GM08714 (cell line): Measurements from ENCODE around the gene STRAP.
"Not testable (repeated sequence)": the region's sequence is repeated elsewhere in the genome, so short reads cannot be mapped to it uniquely, and the experiment has no call there.

Experiments used
- H3K4me3 ChIP-seq: fragments of 200-500 bp; sonication (Bioruptor generic); 2 replicates; pipeline ENCODE4 v1.5.1; 2014; ENCODE audit warnings: mild to moderate bottlenecking, low read length, inconsistent platforms
- ZNF274 ChIP-seq: IDR thresholded peaks from 2 replicates; pipeline ENCODE4 v1.6.1; 2012; ENCODE audit warnings: mild to moderate bottlenecking, low read depth, low read length

STRAP gene

GRCh38 chr12:15887043-15887817 lies 5.0 kb downstream of the STRAP start:
- no peak overlapping the region for H3K4me3 ChIP-seq
- TF ChIP-seq ZNF274, result no peak

GRCh38 chr12:15892645-15893259 lies 10.6 kb downstream of the STRAP start:
- TF ChIP-seq ZNF274, result no peak

GRCh38 chr12:15893260-15893659 lies 11.1 kb downstream of the STRAP start:
- TF ChIP-seq ZNF274, result no peak
- H3K4me3 ChIP-seq, result no peak overlapping the region

More at GRCh38 chr12:15892645-15893259, 10.6 kb downstream of the STRAP start:
- H3K4me3 ChIP-seq, result no peak overlapping the region

GRCh38 chr12:15896867-15897266 lies 14.7 kb downstream of the STRAP start:
- no peak for TF ChIP-seq ZNF274

GRCh38 chr12:15897433-15897832 lies 15.2 kb downstream of the STRAP start:
- TF ChIP-seq ZNF274, result no peak
- H3K4me3 ChIP-seq, result no peak overlapping the region

More at GRCh38 chr12:15896867-15897266, 14.7 kb downstream of the STRAP start:
- no peak overlapping the region for H3K4me3 ChIP-seq

- no peak overlapping the region for H3K4me3 ChIP-seq
- TF ChIP-seq ZNF274, result no peak
Observed at GRCh38 chr12:15899282-15899870, 17.2 kb downstream of the STRAP start.

GRCh38 chr12:15904378-15904920 lies 22.3 kb downstream of the STRAP start:
- TF ChIP-seq ZNF274, result no peak
- no peak overlapping the region for H3K4me3 ChIP-seq

GRCh38 chr12:15910468-15910863 lies 28.3 kb downstream of the STRAP start:
- no peak for TF ChIP-seq ZNF274
- peak overlapping the region; percentile 90; the same call in 1 of the 2 replicates for H3K4me3 ChIP-seq

GRCh38 chr12:15910864-15911721 lies 28.9 kb downstream of the STRAP start, which contains the start of gene DERA:
TSS of gene DERA (plus strand) at chr12:15911332. CDS start at chr12:15911384, 52 bp downstream.
- no peak for TF ChIP-seq ZNF274
- H3K4me3 ChIP-seq, result peak within 1 kb of the TSS; percentile 90

- peak overlapping the region; percentile 90 for H3K4me3 ChIP-seq
Observed at GRCh38 chr12:15911931-15912330, 29.7 kb downstream of the STRAP start.

GRCh38 chr12:15914131-15914530 lies 31.9 kb downstream of the STRAP start:
- H3K4me3 ChIP-seq, result not testable (repeated sequence)

- no peak for TF ChIP-seq ZNF274
- no peak overlapping the region for H3K4me3 ChIP-seq
Observed at GRCh38 chr12:15918066-15918465, 35.9 kb downstream of the STRAP start.

GRCh38 chr12:15919418-15919817 lies 37.2 kb downstream of the STRAP start:
- TF ChIP-seq ZNF274, result no peak
- no peak overlapping the region for H3K4me3 ChIP-seq

- no peak overlapping the region for H3K4me3 ChIP-seq
- no peak for TF ChIP-seq ZNF274
Observed at GRCh38 chr12:15924956-15925355, 42.8 kb downstream of the STRAP start.
